Measurements from ENCODE around the gene KIF18B. TPM values are rescaled to one million over a fixed set of nuclear protein-coding genes. Genes with fewer than 3 reads are reported as not detected.

The KIF18B gene
- total and polyA plus RNA-seq, 7 donors: under 0.01 to 10.5 (median 0.60) TPM

- TF ChIP-seq EP300 (IDR thresholded peaks at IDR 0.05) (no peak), POLR2AphosphoS5 (IDR thresholded peaks at IDR 0.05) (no peak), POLR2A (IDR thresholded peaks at IDR 0.05) (no peak), CTCF (IDR thresholded peaks at IDR 0.05) (no peak)
- peak; percentile 39 for DNase-seq
- Histone ChIP-seq H3K27ac (no peak overlapping the region), H3K27me3 (peaks cover 8 to 31% (median 8%) of the 10 kb centered on the region in 3 donors), H3K4me3 (no peak overlapping the region), H3K4me1 (peaks cover 0 to 11% (median 9%) of the 10 kb centered on the region in 4 donors), H3K9me3 (no peaks in the 10 kb centered on the region), H3K36me3 (no peaks in the 10 kb centered on the region)
- WGBS, 2 donors: 54 to 73% methylated on average over 2 of the region's 2 CpGs
- intact Hi-C loops (cut with DNase I): no loop called here
Observed at GRCh38 chr17:44960691-44961090, 13.1 kb upstream of the KIF18B start.

- H3K27ac ChIP-seq: no peak overlapping the region
- DNase-seq: peak; percentile 61
- peak overlapping the region in 2 of 4 donors; percentile 3 to 16 for H3K4me3 ChIP-seq
- intact Hi-C loops (cut with DNase I): no loop called here
- peaks cover 0 to 11% (median 9%) of the 10 kb centered on the region in 4 donors for H3K4me1 ChIP-seq
- 12 to 17% methylated on average over 56 of the region's 56 CpGs for WGBS, 2 donors
- TF ChIP-seq EP300 (IDR thresholded peaks at IDR 0.05) (no peak), POLR2A (IDR thresholded peaks at IDR 0.05) (no peak), POLR2AphosphoS5 (IDR thresholded peaks at IDR 0.05) (no peak), CTCF (IDR thresholded peaks at IDR 0.05) (no peak)
- no peaks in the 10 kb centered on the region for H3K36me3 ChIP-seq
- peaks cover 3 to 24% (median 8%) of the 10 kb centered on the region in 3 donors for H3K27me3 ChIP-seq
- H3K9me3 ChIP-seq: no peaks in the 10 kb centered on the region
Observed at GRCh38 chr17:44959821-44960531, 12.4 kb upstream of the KIF18B start.

- peak; percentile 29 for DNase-seq
- TF ChIP-seq CTCF (IDR thresholded peaks at IDR 0.05) (no peak), EP300 (IDR thresholded peaks at IDR 0.05) (no peak)
Observed at GRCh38 chr17:44956998-44957981, 9.7 kb upstream of the KIF18B start.

GRCh38 chr17:44955674-44956425 is 8.3 kb upstream of the KIF18B start:
- DNase-seq: peak; percentile 15
- Histone ChIP-seq H3K9me3 (no peaks in the 10 kb centered on the region), H3K36me3 (no peaks in the 10 kb centered on the region), H3K27ac (no peak overlapping the region), H3K4me1 (peaks cover 0 to 11% (median 9%) of the 10 kb centered on the region in 4 donors), H3K27me3 (peaks cover 0 to 21% (median 7%) of the 10 kb centered on the region in 3 donors), H3K4me3 (no peak overlapping the region)
- WGBS, 2 donors: 76 to 83% methylated on average over 8 of the region's 8 CpGs
- intact Hi-C loops (cut with DNase I): no loop called here
- TF ChIP-seq POLR2AphosphoS5 (IDR thresholded peaks at IDR 0.05) (no peak), EP300 (IDR thresholded peaks at IDR 0.05) (no peak), POLR2A (IDR thresholded peaks at IDR 0.05) (no peak), CTCF (IDR thresholded peaks at IDR 0.05) (no peak)

More at GRCh38 chr17:44956998-44957981, 9.7 kb upstream of the KIF18B start:
- Histone ChIP-seq H3K36me3 (no peaks in the 10 kb centered on the region), H3K4me3 (no peak overlapping the region), H3K27me3 (peaks cover 0 to 23% (median 8%) of the 10 kb centered on the region in 3 donors), H3K4me1 (peaks cover 0 to 11% (median 9%) of the 10 kb centered on the region in 4 donors), H3K27ac (no peak overlapping the region), H3K9me3 (no peaks in the 10 kb centered on the region)
- 61 to 78% methylated on average over 8 of the region's 8 CpGs for WGBS, 2 donors
- intact Hi-C loops (cut with DNase I): no loop called here

Measured in sigmoid colon (tissue), 7 donors.